Loucy (cell line): ENCODE results near the gene AMPD3.
A peak's percentile ranks its signal among the peaks of the same experiment; 100 is the strongest.

ENCODE experiments used
- H2AFZ ChIP-seq: fragments of 200-600 bp; sonication (generic); 2 replicates; pipeline ENCODE4 v1.6.0; 2016; ENCODE audit warnings: antibody characterized with exemption, mild to moderate bottlenecking, low read length, moderate library complexity
- H3F3A ChIP-seq: fragments of 200-600 bp; 2 replicates; pipeline ENCODE4 v1.6.0; 2016; ENCODE audit warnings: antibody characterized with exemption, low read depth, mild to moderate bottlenecking
- H3K27me3 ChIP-seq: fragments of 200-600 bp; sonication (generic); 2 replicates; pipeline ENCODE4 v1.6.1; 2014; ENCODE audit warnings: low read length, mild to moderate bottlenecking; ENCODE audit not compliant: insufficient read depth, poor library complexity, severe bottlenecking
- H3K36me3 ChIP-seq: fragments of 200-600 bp; sonication (generic); 2 replicates; pipeline ENCODE4 v1.6.1; 2016; ENCODE audit warnings: low read length; ENCODE audit not compliant: insufficient read depth
- H3K4me1 ChIP-seq: fragments of 200-600 bp; sonication (generic); 2 replicates; pipeline ENCODE4 v1.5.1; 2014; ENCODE audit warnings: low read length, mild to moderate bottlenecking; ENCODE audit not compliant: insufficient read depth, poor library complexity, severe bottlenecking
- H3K4me2 ChIP-seq: fragments of 200-600 bp; sonication (generic); 2 replicates; pipeline ENCODE4 v1.6.0; 2014; ENCODE audit warnings: antibody characterized with exemption, low read length, low read depth, mild to moderate bottlenecking; ENCODE audit not compliant: poor library complexity, severe bottlenecking
- H3K4me3 ChIP-seq: fragments of 200-600 bp; sonication (generic); 2 replicates; pipeline ENCODE4 v1.5.1; 2014; ENCODE audit warnings: low read length, mild to moderate bottlenecking, mixed read lengths; ENCODE audit not compliant: poor library complexity, severe bottlenecking
- H3K79me2 ChIP-seq: fragments of 200-600 bp; sonication (generic); 2 replicates; pipeline ENCODE4 v1.6.1; 2014; ENCODE audit warnings: low read length; ENCODE audit not compliant: insufficient read depth
- H3K9ac ChIP-seq: fragments of 200-600 bp; sonication (generic); 2 replicates; pipeline ENCODE4 v1.6.0; 2014; ENCODE audit warnings: mild to moderate bottlenecking, low read depth, low read length, moderate library complexity; ENCODE audit not compliant: poor library complexity, severe bottlenecking
- H3K9me2 ChIP-seq: fragments of 200-600 bp; sonication (generic); replicated peaks from 2 replicates; pipeline ENCODE4 v1.6.1; 2016; ENCODE audit warnings: low read depth, low read length, mixed read lengths
- H3K9me3 ChIP-seq: fragments of 200-600 bp; sonication (generic); 2 replicates; pipeline ENCODE4 v1.6.1; 2014; ENCODE audit warnings: mild to moderate bottlenecking, antibody characterized with exemption, low read length, low read depth; ENCODE audit not compliant: insufficient read depth
- H4K20me1 ChIP-seq: fragments of 200-600 bp; sonication (generic); 2 replicates; pipeline ENCODE4 v1.6.0; 2014; ENCODE audit warnings: antibody characterized with exemption, low read length, mild to moderate bottlenecking; ENCODE audit not compliant: insufficient read depth, poor library complexity, severe bottlenecking
- CTCF ChIP-seq: fragments of 200-600 bp; sonication (generic); conservative IDR thresholded peaks from 2 replicates; pipeline ENCODE4 v1.5.1; 2014; ENCODE audit warnings: mild to moderate bottlenecking, antibody characterized with exemption, low read length
- EZH2phosphoT487 ChIP-seq: fragments of 200-600 bp; IDR thresholded peaks from 2 replicates; pipeline ENCODE4 v1.6.1; 2018; ENCODE audit warnings: antibody characterized with exemption, mild to moderate bottlenecking, moderate library complexity, borderline replicate concordance

The AMPD3 gene

GRCh38 chr11:10443721-10444235, 11.3 kb upstream of the AMPD3 start:
- Histone ChIP-seq H3K4me1 (peaks cover 84% of the 10 kb centered on the region), H3F3A (0 out of 2 replicates have a peak, but pooled peaks cover 3% of the 10 kb centered on the region), H3K4me3 (no peak overlapping the region), H3K79me2 (no peaks in the 10 kb centered on the region), H3K27me3 (no peaks in the 10 kb centered on the region), H4K20me1 (no peaks in the 10 kb centered on the region), H3K4me2 (no peak overlapping the region), H3K9ac (no peak overlapping the region), H3K9me3 (no peaks in the 10 kb centered on the region), H3K36me3 (no peaks in the 10 kb centered on the region), H3K9me2 (no peaks in the 10 kb centered on the region), H2AFZ (no peak overlapping the region)
- TF ChIP-seq CTCF (no peak), EZH2phosphoT487 (no peak)

GRCh38 chr11:10444725-10445315, 10.2 kb upstream of the AMPD3 start:
- H3K9me2 ChIP-seq: no peaks in the 10 kb centered on the region
- no peaks in the 10 kb centered on the region for H3K9me3 ChIP-seq
- H3K4me3 ChIP-seq: no peak overlapping the region
- H3F3A ChIP-seq: 0 out of 2 replicates have a peak, but pooled peaks cover 3% of the 10 kb centered on the region
- no peaks in the 10 kb centered on the region for H3K27me3 ChIP-seq
- H3K9ac ChIP-seq: peak overlapping the region; percentile 2
- no peaks in the 10 kb centered on the region for H4K20me1 ChIP-seq
- H3K4me2 ChIP-seq: peak overlapping the region; percentile 38
- H3K4me1 ChIP-seq: peaks cover 85% of the 10 kb centered on the region
- peak overlapping the region; percentile 38; the same call in 1 of the 2 replicates for H2AFZ ChIP-seq
- no peaks in the 10 kb centered on the region for H3K36me3 ChIP-seq
- TF ChIP-seq CTCF (no peak), EZH2phosphoT487 (no peak)
- H3K79me2 ChIP-seq: no peaks in the 10 kb centered on the region

GRCh38 chr11:10447445-10447844, 7.6 kb upstream of the AMPD3 start:
- Histone ChIP-seq H3K4me3 (no peak overlapping the region), H3K79me2 (no peaks in the 10 kb centered on the region; the same call in 1 of the 2 replicates), H3K9me3 (no peaks in the 10 kb centered on the region), H3K9me2 (no peaks in the 10 kb centered on the region), H3F3A (0 out of 2 replicates have a peak, but pooled peaks cover 3% of the 10 kb centered on the region), H3K27me3 (no peaks in the 10 kb centered on the region), H2AFZ (no peak overlapping the region; the same call in 1 of the 2 replicates), H3K36me3 (no peaks in the 10 kb centered on the region), H4K20me1 (no peaks in the 10 kb centered on the region), H3K9ac (peak overlapping the region; percentile 1), H3K4me1 (peaks cover 80% of the 10 kb centered on the region), H3K4me2 (peak overlapping the region; percentile 18)
- TF ChIP-seq CTCF (no peak), EZH2phosphoT487 (no peak)
